K562 (cell line): ENCODE measurements around the gene CACNA1C. TPM values are rescaled to one million over a fixed set of nuclear protein-coding genes. Genes with fewer than 3 reads are reported as not detected.

Source experiments
- ATAC-seq: fragments of 200-7000 bp; cut with Tn5 transposase; 3 replicates; pipeline ENCODE4 v1.9.1; 2020; ENCODE audit warnings: moderate library complexity
- BruUV-seq: library from RNA; stranded (reverse); fragments of 400-500 nt; replicated peaks from 2 replicates; lab custom pipeline; 2021; lab: Mats Ljungman, UMichigan
- CTCF ChIA-PET: fragments of 300-600 bp; formaldehyde crosslinking; extraction: SDS; loops from one replicate; lab custom pipeline; 2021; ENCODE audit warnings: low intra/inter-chr PET ratio; lab: Yijun Ruan, JAX
- POLR2A ChIA-PET: fragments of 300-600, 350-650 bp; sonication (Branson Sonifier 250); formaldehyde crosslinking; extraction: SDS; loops from one replicate; lab custom pipeline; 2021; ENCODE audit warnings: antibody characterized with exemption, inconsistent platforms; lab: Yijun Ruan, JAX
- DNase-seq, 4 experiments: peaks; one replicate each; pipeline versions ENCODE4 v3.0.0 to v3.0.0-alpha.2; 2011 to 2018; ENCODE audit warnings: low spot score in 3 of 4, mixed read lengths in 3 of 4; ENCODE audit errors: extremely low read depth in 1 of 4
- FAIRE-seq: peaks from 2 replicates; lab custom pipeline; 2011; peaks lifted over from hg19 to GRCh38; lab: Jason Lieb, UNC
- H2AFZ ChIP-seq: 2 replicates; pipeline ENCODE4 v1.6.0; 2011; ENCODE audit warnings: low read depth, low read length, control low read depth, inconsistent platforms
- H3K27ac ChIP-seq: fragments of 200-600 bp; 3 replicates; pipeline ENCODE4 v1.8.0; 2011; ENCODE audit warnings: low read depth, mild to moderate bottlenecking, control low read depth, inconsistent platforms, low read length, moderate library complexity, mixed read lengths; ENCODE audit errors: extremely low read depth
- H3K27me3 ChIP-seq, 2 experiments: fragments of 300-600 bp in 1 of 2; 2 replicates in 1 of 2; 3 replicates in 1 of 2; pipeline versions ENCODE4 v1.6.0 to v1.8.0; 2011; ENCODE audit warnings: inconsistent platforms in 2 of 2, low read length in 2 of 2, mild to moderate bottlenecking in 1 of 2, mixed read lengths in 1 of 2, moderate library complexity in 1 of 2; ENCODE audit not compliant: control insufficient read depth in 2 of 2, insufficient read depth in 2 of 2
- H3K36me3 ChIP-seq: fragments of 300-600 bp; 3 replicates; pipeline ENCODE4 v1.8.0; 2011; ENCODE audit warnings: mild to moderate bottlenecking, low read length, inconsistent platforms; ENCODE audit not compliant: control insufficient read depth, insufficient read depth
- H3K4me1 ChIP-seq, 2 experiments: fragments of 200-600 bp in 1 of 2; replicated peaks in 1 of 2; 2 replicates in 1 of 2; 3 replicates in 1 of 2; pipeline versions ENCODE4 v1.5.1 to v1.8.0; 2011; ENCODE audit warnings: inconsistent platforms in 2 of 2, low read length in 2 of 2, mild to moderate bottlenecking in 1 of 2, mixed read lengths in 1 of 2, moderate library complexity in 1 of 2; ENCODE audit not compliant: control insufficient read depth in 2 of 2, insufficient read depth in 2 of 2
- H3K4me2 ChIP-seq: 2 replicates; pipeline ENCODE4 v1.6.1; 2011; ENCODE audit warnings: low read length, control low read depth, inconsistent platforms, mixed read lengths; ENCODE audit not compliant: insufficient read depth
- H3K4me3 ChIP-seq: fragments of 200-600 bp; sonication (generic), shearing (Covaris generic); 2 replicates; pipeline ENCODE4 v1.5.1; 2016; ENCODE audit warnings: control low read depth, inconsistent platforms
- H3K79me2 ChIP-seq: fragments of 200-600 bp; 3 replicates; pipeline ENCODE4 v1.8.0; 2011; ENCODE audit warnings: low read length, inconsistent platforms; ENCODE audit not compliant: control insufficient read depth, insufficient read depth
- H3K9ac ChIP-seq, 2 experiments: 2 replicates each; pipeline versions ENCODE4 v1.6.0 to v1.6.1; 2011; ENCODE audit warnings: low read depth in 2 of 2, low read length in 2 of 2, control low read depth in 1 of 2, inconsistent platforms in 1 of 2, mild to moderate bottlenecking in 1 of 2, mixed read lengths in 1 of 2; ENCODE audit not compliant: insufficient read depth in 1 of 2
- H3K9me1 ChIP-seq: one replicate; pipeline ENCODE4 v1.6.0; 2011; ENCODE audit warnings: inconsistent platforms, mild to moderate bottlenecking, low read length, moderate library complexity; ENCODE audit not compliant: control insufficient read depth, insufficient read depth
- H3K9me3 ChIP-seq: replicated peaks from 2 replicates; pipeline ENCODE4 v1.5.1; 2011; ENCODE audit warnings: low read depth, low read length, inconsistent platforms; ENCODE audit not compliant: control insufficient read depth, insufficient read depth
- H4K20me1 ChIP-seq: replicated peaks from 2 replicates; pipeline ENCODE4 v1.6.1; 2011; ENCODE audit warnings: low read length, inconsistent platforms, mixed read lengths; ENCODE audit not compliant: control insufficient read depth, insufficient read depth
- ESRRA ChIP-seq: fragments of 450-650 bp; IDR thresholded peaks from 2 replicates; pipeline ENCODE4 v1.6.1; 2014; ENCODE audit warnings: low read depth, mild to moderate bottlenecking, moderate library complexity, borderline replicate concordance
- HES1 ChIP-seq: fragments of 450-650 bp; IDR thresholded peaks from 2 replicates; pipeline ENCODE4 v1.6.1; 2016; ENCODE audit warnings: low read depth, mild to moderate bottlenecking, moderate library complexity
- NEUROD1 ChIP-seq: fragments of 150-350 bp; IDR thresholded peaks from 2 replicates; pipeline ENCODE4 v1.6.1; 2014; ENCODE audit warnings: borderline replicate concordance, low read length, low read depth; ENCODE audit not compliant: partially characterized antibody
- TSHZ1 ChIP-seq: fragments of 250-450 bp; sonication (Bioruptor Pico); IDR thresholded peaks from 2 replicates; pipeline ENCODE4 v1.4.0; 2020; ENCODE audit warnings: mild to moderate bottlenecking, moderate library complexity
- WGBS: fragments of 100-300 bp; shearing (Covaris generic); methylation state at CpG from one replicate; pipeline ENCODE4 v1.1.6; 2016; ENCODE audit warnings: low coverage, mixed read lengths; ENCODE audit not compliant: insufficient coverage; ENCODE audit errors: missing lambda C conversion rate; 5-methylcytosine and 5-hydroxymethylcytosine counted together
- in situ Hi-C: fragments of 300-500 bp; cut with MboI; formaldehyde crosslinking; loops from 4 replicates; pipeline ENCODE4 v1.15.0; 2018; ENCODE audit warnings: inconsistent platforms, mixed read lengths
- intact Hi-C: fragments of 100-400 bp; cut with micrococcal nuclease; formaldehyde crosslinking; loops from 2 replicates; pipeline ENCODE4 v1.14.2; 2022
- polyA plus RNA-seq, 8 experiments: library from polyadenylated mRNA; depleted of rRNA in 4 of 8; stranded (reverse) in 5 of 8; unstranded in 3 of 8; fragments of >200 nt; fragmentation: Nextera tagmentation in 2 of 8; fragmentation: Illumina TruSeq in 1 of 8; extraction: Ambion mirVana in 2 of 8; extraction: Trizol in 1 of 8; gene quantifications; 2 replicates each; pipeline versions ENCODE4 v1.2.1 to v1.2.3, GENCODE V29; 2011 to 2014; ENCODE audit warnings: inconsistent platforms in 1 of 8, missing spikeins in 1 of 8
- total RNA-seq, 7 experiments: library from RNA; depleted of rRNA in 6 of 7; stranded (reverse); fragments of >200 nt in 6 of 7; fragmentation: Illumina TruSeq in 2 of 7; extraction: Trizol in 2 of 7; gene quantifications; 2 replicates each; pipeline versions ENCODE4 v1.2.1 to v1.2.3, GENCODE V29; 2011 to 2021; ENCODE audit warnings: low replicate concordance in 1 of 7

The CACNA1C gene
- total and polyA plus RNA-seq, 9 of the 15 experiments (the other 6 are each of a cell fraction or from before 2014, with no cell fraction given): not detected

GRCh38 chr12:2212537-2212936, 159.8 kb downstream of the CACNA1C start:
- Histone ChIP-seq H3K4me2 (no peak overlapping the region), H3K36me3 (no peaks in the 10 kb centered on the region), H3K27ac (no peak overlapping the region), H3K4me1 (no peaks in the 10 kb centered on the region), H3K9me1 (no peaks in the 10 kb centered on the region), H2AFZ (no peak overlapping the region), H3K4me3 (no peak overlapping the region), H3K9me3 (no peaks in the 10 kb centered on the region), H3K27me3 (peaks cover 0 to 31% of the 10 kb centered on the region in 2 experiments; a peak in 2 of 5 replicates), H4K20me1 (no peaks in the 10 kb centered on the region), H3K79me2 (no peaks in the 10 kb centered on the region), H3K9ac (no peak overlapping the region)
- in situ Hi-C loops: no loop called here
- no TSS peak for BruUV-seq
- ChIA-PET POLR2A (no interaction called here), CTCF (no interaction called here)
- DNase-seq (no peak), ATAC-seq (no peak), FAIRE-seq (no peak)
- intact Hi-C loops: no loop called here
- TF ChIP-seq HES1 (no peak), TSHZ1 (CRISPR knock-in tag) (no peak), ESRRA (no peak), NEUROD1 (no peak)
- WGBS: 0% methylated on average over 1 of the region's 1 CpG
